NOMO-1 treated with dmso at 0.1 percent for 144 hours (cell line): ENCODE results near the gene ABCA9.
"Not testable (repeated sequence)": the region's sequence is repeated elsewhere in the genome, so short reads cannot be mapped to it uniquely, and the experiment has no call there.

ENCODE experiments used
- DNase-seq: peaks from one replicate; lab custom pipeline; 2025; ENCODE audit not compliant: unreplicated experiment; lab: John Stamatoyannopoulos, UW

ABCA9 gene, protein sequence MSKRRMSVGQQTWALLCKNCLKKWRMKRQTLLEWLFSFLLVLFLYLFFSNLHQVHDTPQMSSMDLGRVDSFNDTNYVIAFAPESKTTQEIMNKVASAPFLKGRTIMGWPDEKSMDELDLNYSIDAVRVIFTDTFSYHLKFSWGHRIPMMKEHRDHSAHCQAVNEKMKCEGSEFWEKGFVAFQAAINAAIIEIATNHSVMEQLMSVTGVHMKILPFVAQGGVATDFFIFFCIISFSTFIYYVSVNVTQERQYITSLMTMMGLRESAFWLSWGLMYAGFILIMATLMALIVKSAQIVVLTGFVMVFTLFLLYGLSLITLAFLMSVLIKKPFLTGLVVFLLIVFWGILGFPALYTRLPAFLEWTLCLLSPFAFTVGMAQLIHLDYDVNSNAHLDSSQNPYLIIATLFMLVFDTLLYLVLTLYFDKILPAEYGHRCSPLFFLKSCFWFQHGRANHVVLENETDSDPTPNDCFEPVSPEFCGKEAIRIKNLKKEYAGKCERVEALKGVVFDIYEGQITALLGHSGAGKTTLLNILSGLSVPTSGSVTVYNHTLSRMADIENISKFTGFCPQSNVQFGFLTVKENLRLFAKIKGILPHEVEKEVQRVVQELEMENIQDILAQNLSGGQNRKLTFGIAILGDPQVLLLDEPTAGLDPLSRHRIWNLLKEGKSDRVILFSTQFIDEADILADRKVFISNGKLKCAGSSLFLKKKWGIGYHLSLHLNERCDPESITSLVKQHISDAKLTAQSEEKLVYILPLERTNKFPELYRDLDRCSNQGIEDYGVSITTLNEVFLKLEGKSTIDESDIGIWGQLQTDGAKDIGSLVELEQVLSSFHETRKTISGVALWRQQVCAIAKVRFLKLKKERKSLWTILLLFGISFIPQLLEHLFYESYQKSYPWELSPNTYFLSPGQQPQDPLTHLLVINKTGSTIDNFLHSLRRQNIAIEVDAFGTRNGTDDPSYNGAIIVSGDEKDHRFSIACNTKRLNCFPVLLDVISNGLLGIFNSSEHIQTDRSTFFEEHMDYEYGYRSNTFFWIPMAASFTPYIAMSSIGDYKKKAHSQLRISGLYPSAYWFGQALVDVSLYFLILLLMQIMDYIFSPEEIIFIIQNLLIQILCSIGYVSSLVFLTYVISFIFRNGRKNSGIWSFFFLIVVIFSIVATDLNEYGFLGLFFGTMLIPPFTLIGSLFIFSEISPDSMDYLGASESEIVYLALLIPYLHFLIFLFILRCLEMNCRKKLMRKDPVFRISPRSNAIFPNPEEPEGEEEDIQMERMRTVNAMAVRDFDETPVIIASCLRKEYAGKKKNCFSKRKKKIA (N-terminal part only)

DNA sequence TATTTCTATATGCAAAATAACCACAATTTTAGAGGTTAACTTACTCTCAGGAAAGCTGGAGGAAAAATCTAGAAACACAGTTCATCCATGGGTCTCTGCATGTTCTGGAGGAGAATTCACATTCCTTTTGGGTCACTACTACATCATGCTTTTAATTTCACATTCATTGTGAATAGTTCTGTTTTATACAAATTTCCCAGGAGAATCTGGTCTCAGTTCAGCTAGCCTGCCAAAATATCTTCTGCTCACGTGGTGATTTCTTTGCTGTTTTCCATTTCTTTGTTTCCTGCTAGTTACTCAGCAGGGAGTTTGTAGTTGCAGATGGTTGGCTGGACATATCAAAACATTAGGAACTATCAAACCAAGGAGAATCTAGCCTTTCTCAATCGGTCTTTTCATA, at the start of gene ABCA9:
TSS of gene ABCA9 (minus strand) at position 106 of the 400 bp plus-strand sequence. CDS start 9,801 bp downstream, outside the sequence.
- DNase-seq: no peak

DNA sequence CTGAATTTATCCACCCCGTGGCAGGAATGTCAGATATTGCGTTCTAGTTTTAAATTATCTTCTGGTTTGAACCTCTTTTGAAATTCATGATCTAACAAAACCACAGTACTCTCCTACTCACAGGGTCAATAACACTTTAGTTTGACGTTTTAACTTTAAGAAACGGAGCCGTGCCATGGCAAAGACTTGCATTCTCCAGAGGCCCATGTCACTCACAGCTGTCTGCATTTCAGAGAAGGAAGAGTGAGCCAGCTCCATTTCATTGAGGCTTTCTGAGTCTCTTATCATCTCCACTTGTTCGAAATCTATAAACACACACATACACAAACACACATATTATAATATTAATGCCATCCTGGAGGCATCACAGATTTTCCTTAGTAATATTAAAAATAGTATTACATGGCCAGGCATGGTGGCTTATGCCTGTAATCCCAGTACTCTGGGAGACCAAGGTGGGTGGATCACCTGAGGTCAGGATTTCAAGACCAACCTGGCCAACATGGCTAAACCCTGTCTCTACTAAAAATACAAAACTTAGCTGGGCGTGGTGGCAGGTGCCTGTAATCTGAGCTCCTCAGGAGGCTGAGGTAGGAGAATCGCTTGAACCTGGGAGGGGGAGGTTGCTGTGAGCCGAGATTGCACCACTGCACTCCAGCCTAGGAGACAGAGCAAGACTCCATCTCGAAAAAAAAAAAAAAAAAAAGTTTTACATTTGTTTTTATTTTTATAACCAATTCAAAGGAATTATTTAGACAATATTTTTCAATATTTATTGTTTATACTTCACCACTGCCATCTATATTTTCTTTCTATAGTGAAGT, 45.4 kb upstream of the ABCA9 start:
- no peak for DNase-seq

DNA sequence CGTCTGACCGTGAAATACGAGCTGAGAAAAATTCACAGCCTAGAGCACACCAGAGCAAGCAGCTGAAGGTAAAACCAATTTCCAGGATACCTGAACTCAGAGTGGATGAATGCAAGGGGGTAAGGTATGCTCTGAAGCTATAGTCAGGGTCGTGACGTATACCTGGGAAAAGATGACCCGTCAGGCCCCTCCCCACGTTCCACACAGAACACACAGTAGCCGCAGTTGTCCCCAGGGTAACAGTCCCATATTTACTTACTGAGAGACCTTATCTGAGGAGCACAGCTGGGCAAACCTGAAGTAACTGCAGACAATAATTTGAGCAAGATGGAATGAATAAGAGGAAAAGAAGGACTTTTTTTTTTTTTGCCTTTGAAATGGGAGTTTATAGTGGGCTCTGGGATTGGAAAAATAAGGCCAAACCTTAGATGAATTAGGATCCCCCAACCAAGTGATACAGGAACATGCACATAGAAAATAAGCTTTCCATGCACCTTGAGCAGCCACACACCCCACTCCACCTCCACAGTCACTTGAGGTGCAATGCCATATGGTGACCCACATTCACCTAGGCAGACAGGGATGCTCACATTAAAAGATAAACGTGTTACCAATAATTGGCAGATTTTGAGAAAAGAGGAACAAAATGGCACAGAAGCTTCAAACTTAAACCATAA, 43.0 kb upstream of the ABCA9 start:
- no peak for DNase-seq

DNA sequence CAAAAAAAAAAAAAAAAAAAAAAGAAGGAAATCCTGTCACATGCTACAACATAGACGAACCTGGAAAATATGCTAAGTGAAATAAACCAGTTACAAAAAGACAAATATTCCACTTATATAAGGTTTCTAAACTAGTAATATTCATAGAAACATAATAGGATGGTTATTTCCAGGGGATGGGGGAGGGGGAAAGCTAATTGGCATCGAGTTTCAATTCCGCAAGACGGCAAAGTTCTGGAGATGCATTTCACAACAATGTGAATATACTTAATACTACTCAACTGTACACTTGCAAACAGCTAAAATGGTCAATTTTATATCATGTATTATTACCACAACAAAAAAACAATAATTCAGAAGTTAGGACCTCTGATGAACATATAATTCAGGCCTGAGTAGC, 37.9 kb upstream of the ABCA9 start:
- DNase-seq: peak; percentile 31

DNA sequence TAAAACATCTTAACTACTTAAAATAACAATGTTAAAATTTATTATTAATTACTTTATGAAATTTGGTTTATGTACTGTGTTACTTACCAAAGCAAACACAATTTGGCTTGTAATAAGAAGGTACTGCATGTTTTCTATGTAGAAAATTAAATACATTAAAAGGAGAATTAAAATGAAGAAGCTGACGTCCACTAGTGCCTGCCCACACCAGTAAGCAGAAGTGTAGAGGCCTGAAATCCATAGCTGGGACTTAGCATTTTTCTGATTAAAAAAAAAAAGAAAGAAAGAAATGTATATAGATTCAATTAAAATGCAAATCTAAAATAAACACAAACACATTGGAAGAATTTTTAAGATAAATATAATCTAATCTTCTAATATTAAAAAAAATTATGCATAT, 35.8 kb upstream of the ABCA9 start:
- no peak for DNase-seq

DNA sequence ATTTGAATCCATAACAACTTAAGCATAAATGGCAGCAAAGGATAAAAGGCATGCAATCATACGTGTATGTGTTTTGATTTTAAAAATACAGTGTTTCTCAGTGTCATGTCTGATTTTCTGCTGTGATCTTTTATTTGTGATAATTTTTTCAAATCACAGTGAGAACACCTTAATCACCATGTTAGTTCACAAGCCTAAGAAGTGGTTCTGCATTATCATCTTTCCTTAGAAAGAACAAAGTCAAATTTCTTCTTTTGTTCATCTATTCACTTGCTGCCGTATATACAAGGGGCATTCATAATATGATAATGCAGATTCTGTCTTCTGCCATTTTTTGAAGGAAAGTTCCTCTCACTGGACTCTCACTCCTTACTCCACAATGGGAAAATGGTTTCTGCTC, 33.3 kb upstream of the ABCA9 start:
- DNase-seq: no peak

DNA sequence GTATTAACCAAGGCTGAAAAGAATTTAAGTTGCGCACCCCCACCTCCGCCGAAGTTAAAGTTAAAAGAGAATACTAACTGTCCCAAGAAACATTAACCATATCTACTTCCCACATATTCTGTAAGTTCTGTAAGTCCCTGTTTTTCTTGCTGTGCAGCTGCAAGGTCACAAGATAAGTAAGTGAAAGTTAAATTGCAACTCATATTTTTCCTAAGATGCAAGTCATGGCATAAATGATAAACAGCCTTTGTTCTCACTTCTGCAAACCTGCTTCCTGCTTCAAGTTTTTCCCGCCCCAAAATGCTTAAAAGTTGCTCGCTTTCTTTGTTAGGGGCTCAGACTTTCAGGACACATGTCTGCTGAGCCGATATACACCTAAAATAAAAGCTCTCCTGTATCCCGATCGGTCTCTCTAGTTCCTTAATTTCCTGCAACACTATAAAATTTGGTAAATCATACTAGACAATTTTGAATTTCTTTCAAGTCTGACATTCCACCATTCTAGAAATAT, 32.6 kb upstream of the ABCA9 start:
- DNase-seq: peak; percentile 59

DNA sequence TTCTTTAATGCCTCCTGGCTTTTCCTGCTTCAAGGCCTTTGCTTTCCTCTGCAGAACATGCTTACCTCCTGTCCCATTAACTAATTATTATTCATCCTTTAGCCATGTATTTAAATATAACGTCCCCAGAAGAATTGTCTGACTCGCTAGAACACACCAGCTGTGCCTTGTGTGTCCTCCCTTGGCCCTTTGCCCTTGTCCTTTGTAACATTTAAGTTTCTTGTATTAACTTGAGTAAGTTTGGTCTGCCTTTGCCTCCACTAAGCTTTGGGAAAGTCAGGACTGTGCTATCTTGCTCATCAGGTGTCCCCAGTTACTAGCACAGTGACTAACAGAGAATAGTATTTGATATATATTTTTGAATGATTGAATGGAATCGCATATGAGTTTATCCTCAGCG, 29.6 kb upstream of the ABCA9 start:
- DNase-seq: no peak

DNA sequence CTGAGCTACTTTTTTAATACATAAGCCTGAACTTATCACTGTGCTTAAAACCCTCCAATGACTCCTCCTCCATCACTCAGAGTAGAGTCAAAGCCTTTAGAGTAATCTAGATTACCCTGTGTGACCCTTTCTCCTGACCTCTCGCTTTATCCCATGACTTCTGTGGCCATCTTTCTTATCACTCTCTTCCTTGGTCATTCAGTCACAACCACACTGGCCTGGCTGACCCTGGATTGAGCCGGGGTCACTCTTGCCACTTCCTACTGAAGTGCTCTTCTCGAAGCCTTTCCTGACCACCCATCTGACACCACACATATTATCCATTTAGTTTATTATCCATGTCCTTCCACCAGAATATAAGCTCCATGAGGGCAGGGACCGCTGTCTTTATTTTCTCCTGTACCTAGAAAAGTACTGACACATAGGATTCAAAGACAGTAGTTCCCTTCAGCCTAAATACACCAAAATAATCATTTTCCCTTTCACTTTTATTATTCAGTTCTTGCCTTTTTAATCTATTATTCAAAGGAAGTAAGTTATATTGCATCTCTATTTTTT, 28.0 kb upstream of the ABCA9 start:
- DNase-seq: no peak

DNA sequence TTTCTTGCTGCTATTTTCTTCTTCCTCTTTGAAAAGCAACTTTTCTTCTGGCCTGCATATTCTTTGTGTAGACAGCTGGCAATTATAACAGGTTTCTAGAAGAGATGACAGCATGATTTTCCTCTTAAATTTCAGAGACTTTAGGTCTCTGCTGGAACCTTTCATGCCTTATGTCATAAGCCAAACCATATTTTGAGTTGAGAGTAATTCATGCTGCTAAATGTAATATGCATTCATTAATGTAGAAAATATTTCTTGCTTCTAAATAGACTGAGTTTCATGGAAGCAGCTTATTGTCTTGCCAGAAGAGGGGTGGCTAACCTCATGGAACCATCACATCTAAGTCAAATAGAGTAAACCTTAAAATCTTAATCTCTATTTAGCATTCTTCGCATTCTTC, 25.9 kb upstream of the ABCA9 start:
- no peak for DNase-seq

DNA sequence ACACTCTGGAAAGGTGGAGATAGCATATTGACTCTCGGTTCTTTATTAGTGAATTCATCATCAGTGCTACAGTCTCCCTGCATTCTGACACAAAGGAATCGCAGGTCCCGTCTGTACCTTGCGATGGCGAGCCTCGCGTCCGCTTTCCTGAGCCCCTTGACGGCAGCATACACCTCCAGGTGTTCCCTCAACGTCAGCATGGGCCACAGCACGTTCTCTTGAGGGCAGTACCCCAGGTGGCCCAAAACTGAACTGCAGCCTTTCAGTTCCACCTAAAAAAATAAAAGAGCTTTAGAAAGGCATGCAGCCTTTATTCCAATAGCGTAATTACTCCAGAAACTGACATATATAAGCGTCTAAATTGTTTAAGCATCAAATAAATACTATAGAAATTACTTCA, 24.2 kb upstream of the ABCA9 start:
- DNase-seq: no peak

DNA sequence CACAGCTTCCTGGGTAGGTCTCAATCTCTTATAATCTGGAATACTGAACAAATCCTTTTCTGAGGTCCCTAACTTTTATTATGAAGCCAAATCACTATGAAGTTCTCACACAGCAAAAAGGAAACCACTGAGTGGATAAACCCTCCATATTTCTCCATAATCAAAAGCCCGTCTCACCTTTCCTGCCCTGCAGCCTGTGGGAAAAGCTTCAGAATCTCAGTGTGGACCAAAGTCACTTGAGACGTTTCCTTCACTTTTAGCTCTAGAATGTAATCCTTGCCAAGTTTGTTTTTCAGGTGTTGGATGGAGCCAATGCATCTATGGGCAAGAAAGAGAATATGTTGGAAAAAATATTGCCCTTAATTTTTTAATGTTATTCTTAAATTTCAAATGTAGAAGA, 22.0 kb upstream of the ABCA9 start:
- DNase-seq: no peak

DNA sequence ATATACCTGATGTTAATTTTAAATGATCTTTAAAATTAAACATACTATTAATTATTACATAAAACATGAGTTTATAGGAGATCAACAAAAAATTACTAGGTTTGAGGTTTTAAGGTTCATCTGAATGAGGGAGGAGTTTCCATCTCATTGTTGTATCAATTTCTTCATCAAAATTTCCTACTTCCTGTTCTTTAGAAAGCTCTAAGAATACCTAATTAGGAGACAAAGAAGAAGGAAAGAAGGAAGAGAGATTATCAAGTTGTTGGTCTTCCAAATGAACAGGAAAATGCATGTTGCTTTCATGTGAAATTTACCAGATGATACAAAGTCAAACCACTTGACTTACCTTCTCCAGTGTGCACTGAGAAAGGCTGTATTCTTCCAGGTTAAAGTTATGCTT, 18.1 kb upstream of the ABCA9 start:
- no peak for DNase-seq

DNA sequence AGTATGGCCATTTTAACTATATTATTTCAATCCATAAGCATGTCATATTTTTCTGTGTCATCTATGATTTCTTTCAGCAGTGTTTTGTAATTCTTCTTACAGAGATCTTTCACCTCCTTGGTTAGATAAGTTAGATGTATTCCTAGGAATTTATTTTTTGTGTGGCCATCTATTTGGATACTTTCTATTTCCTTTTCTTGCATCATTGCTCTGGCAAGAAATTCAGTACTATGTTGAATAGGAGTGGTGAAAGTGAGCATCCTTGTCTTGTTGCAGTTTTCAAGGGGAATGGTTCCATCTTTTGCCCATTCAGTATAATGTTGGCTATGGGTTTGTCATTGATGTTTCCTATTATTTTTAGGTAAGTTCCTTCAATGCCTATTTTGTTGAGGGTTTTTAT, 15.1 kb upstream of the ABCA9 start:
- no peak for DNase-seq

DNA sequence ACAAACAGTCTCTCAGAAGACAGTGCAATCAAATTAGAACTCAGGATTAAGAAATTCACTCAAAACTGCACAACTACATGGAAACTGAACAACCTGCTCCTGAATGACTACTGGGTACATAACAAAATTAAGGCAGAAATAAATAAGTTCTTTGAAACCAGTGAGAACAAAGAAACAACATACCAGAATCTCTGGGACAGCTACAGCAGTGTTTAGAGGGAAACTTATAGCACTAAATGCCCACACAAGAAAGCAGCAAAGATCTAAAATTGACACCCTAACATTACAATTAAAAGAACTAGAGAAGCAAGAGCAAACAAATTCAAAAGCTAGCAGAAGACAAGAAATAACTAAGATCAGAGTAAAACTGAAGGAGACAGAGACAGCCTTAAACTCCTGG, 12.7 kb upstream of the ABCA9 start:
- DNase-seq: not testable (repeated sequence)

DNA sequence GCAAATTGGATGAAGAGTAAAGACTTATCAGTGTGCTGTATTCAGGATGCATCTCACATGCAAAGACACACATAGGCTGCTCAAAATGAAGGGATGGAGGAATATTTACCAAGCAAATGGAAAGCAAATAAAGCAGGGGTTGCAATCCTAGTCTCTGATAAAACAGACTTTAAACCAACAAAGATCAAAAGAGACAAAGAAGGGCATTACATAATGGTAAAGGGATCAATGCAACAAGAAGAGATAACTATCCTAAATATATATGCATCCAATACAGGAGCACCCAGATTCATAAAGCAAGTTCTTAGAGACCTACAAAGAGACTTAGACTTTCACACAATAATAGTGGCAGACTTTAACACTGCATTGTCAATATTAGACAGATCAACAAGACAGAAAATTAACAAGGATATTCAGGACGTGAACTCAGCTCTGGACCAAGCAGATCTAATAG, 12.1 kb upstream of the ABCA9 start:
- DNase-seq: not testable (repeated sequence)

DNA sequence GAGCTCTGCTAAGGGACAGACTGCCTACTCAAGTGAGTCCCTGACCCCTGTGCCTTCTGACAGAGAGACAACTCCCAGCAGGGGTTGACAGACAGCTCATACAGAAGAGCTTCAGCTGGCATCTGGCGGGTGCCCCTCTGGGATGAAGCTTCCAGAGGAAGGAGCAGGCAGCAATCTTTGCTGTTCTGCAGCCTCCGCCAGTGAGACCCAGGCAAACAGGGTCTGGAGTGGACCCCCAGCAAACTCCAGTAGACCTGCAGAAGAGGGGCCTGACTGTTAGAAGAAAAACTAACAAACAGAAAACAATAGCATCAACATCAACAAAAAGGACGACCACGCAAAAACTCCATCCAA, 10.5 kb upstream of the ABCA9 start:
- not testable (repeated sequence) for DNase-seq

DNA sequence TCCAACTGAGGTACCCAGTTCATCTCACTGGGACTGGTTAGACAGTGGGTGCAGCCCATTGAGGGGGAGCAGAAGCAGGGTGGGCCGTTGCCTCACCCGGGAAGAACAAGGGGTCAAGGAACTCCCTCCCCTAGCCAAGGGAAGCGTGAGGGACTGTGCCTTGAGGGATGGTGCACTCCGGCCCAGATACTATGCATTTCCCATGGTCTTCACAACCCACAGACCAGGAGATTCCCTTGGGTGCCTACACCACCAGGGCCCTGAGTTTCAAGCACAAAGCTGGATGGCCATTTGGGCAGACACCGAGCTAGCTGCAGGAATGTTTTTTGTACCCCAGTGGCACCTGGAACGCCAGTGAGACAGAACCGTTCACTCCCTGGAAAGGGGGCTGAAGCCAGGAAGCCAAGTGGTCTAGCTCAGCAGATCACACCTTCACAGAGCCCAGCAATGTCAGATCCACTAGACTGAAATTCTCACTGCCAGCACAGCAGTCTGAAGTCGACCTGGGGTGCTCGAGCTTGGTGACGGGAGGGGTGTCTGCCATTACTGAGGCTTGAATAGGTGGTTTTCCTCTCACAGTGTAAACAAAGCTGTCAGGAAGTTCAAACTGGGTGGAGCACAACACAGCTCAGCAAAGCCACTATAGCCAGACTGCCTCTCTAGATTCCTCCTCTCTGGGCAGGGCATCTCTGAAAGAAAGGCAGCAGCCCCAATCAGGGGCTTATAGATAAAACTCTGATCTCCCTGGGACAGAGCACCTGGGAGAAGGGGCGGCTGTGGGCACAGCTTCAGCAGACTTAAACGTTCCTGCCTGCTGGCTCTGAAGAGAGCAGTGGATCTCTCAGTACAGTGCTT, 9.9 kb upstream of the ABCA9 start:
- not testable (repeated sequence) for DNase-seq
